Progenitor cell of endocrine pancreas (in vitro differentiated cells): ENCODE measurements around the gene TPRG1. TPM values are rescaled to one million over a fixed set of nuclear protein-coding genes. Genes with fewer than 3 reads are reported as not detected.

ENCODE experiments used
- DNase-seq: peaks from one replicate; pipeline ENCODE4 v3.0.0; 2021; ENCODE audit warnings: low spot score; ENCODE audit not compliant: unreplicated experiment
- H3K27ac Mint-ChIP-seq: 2 replicates; pipeline ENCODE4 v1.8.0; 2021; ENCODE audit warnings: mild to moderate bottlenecking, moderate library complexity, mixed read lengths
- H3K27me3 Mint-ChIP-seq: 2 replicates; pipeline ENCODE4 v1.8.0; 2021; ENCODE audit warnings: mixed read lengths
- H3K36me3 Mint-ChIP-seq: 2 replicates; pipeline ENCODE4 v1.8.0; 2022; ENCODE audit warnings: mixed read lengths; ENCODE audit not compliant: insufficient read depth
- H3K4me1 Mint-ChIP-seq: 2 replicates; pipeline ENCODE4 v1.8.0; 2021; ENCODE audit warnings: low read depth, mixed read lengths
- H3K4me3 Mint-ChIP-seq: 2 replicates; pipeline ENCODE4 v1.8.0; 2021; ENCODE audit warnings: low read depth, mild to moderate bottlenecking, moderate library complexity, mixed read lengths
- H3K9me3 Mint-ChIP-seq: 2 replicates; pipeline ENCODE4 v1.8.0; 2021; ENCODE audit warnings: low read depth, mixed read lengths
- total RNA-seq: library from RNA; stranded (reverse); gene quantifications from 2 replicates; pipeline ENCODE4 v1.2.1, GENCODE V29; 2021
- TF ChIP-seq, protein P1 (sequence below): fragments of 200-600 bp; sonication (generic); IDR thresholded peaks from one replicate; pipeline ENCODE4 v1.5.0; 2021; ENCODE audit warnings: antibody characterized with exemption, mild to moderate bottlenecking; ENCODE audit not compliant: unreplicated experiment

TPRG1 gene
- total RNA-seq, 1 donor from 2014 or later = 2.3 TPM

DNA sequence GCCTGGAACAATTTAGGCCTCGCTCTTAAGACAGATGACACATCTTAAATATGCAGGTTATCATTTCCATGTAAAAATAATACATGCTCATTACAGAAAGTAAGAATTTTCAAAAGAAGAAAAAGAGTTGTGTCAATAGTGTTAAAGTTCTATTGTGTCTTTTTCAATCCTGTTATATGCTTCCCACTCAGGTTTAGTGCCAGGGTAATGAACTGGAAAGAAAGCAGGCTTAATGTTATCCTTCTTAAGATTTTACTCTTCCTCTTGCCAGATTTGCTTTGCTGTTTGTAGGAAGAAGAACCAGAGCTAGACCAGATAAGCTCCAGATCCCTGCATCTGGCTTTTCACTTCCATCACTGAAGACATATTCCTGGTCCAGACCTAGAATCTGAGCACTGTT, 128.6 kb downstream of the TPRG1 start:
- TF ChIP-seq, protein P1, sequence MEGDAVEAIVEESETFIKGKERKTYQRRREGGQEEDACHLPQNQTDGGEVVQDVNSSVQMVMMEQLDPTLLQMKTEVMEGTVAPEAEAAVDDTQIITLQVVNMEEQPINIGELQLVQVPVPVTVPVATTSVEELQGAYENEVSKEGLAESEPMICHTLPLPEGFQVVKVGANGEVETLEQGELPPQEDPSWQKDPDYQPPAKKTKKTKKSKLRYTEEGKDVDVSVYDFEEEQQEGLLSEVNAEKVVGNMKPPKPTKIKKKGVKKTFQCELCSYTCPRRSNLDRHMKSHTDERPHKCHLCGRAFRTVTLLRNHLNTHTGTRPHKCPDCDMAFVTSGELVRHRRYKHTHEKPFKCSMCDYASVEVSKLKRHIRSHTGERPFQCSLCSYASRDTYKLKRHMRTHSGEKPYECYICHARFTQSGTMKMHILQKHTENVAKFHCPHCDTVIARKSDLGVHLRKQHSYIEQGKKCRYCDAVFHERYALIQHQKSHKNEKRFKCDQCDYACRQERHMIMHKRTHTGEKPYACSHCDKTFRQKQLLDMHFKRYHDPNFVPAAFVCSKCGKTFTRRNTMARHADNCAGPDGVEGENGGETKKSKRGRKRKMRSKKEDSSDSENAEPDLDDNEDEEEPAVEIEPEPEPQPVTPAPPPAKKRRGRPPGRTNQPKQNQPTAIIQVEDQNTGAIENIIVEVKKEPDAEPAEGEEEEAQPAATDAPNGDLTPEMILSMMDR = no peak
- Mint-ChIP-seq H3K27me3 (no peaks in the 10 kb centered on the region), H3K36me3 (no peaks in the 10 kb centered on the region), H3K4me3 (no peak overlapping the region), H3K27ac (no peak overlapping the region), H3K4me1 (peaks cover 18% of the 10 kb centered on the region), H3K9me3 (no peaks in the 10 kb centered on the region)
- DNase-seq = no peak

DNA sequence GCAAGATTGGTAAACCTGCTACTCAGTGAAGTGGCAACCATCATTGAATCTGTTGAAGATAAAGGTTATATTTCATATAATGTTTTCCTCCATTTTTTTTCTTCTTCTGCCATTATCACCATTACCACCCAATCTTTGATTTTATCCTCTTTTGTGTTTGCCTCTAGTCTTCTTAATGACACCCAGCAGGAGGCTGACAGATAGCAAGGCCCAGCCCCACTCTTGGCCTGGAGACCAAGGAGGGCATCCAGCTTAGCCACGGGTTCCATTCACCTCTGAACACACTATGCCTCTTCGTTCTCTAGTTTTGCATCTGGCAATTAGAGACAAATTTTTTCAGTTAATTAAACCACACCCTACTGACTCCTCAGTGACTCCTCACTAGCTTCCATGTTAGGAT, 129.7 kb downstream of the TPRG1 start:
- Mint-ChIP-seq H3K27me3 (no peaks in the 10 kb centered on the region), H3K27ac (no peak overlapping the region), H3K4me1 (peaks cover 20% of the 10 kb centered on the region), H3K9me3 (no peaks in the 10 kb centered on the region), H3K36me3 (no peaks in the 10 kb centered on the region), H3K4me3 (no peak overlapping the region)
- DNase-seq = no peak
- TF ChIP-seq, protein P1 = no peak

DNA sequence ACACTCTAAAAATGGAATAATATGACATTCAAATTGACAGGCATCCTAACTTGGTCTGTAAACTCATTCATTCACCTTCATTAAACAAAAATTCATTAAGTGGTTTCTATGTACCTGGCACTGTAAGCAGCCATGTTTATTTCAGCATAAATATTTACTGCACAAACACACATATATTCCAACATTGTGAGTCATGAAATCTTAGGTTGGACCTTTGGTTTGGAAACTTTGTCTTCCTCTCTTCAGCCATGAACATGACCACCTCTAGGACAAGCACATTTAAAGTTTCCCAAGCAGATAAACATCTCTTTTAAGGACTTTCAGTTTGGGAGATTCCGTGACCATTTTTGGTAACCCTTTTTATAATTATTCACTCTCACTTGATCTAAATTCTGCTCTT, 131.8 kb downstream of the TPRG1 start:
- no peaks in the 10 kb centered on the region for H3K9me3 Mint-ChIP-seq
- H3K4me1 Mint-ChIP-seq = peaks cover 20% of the 10 kb centered on the region
- H3K27me3 Mint-ChIP-seq = no peaks in the 10 kb centered on the region
- TF ChIP-seq, protein P1 = no peak
- H3K4me3 Mint-ChIP-seq = no peak overlapping the region
- H3K36me3 Mint-ChIP-seq = no peaks in the 10 kb centered on the region
- H3K27ac Mint-ChIP-seq = no peak overlapping the region
- no peak for DNase-seq

DNA sequence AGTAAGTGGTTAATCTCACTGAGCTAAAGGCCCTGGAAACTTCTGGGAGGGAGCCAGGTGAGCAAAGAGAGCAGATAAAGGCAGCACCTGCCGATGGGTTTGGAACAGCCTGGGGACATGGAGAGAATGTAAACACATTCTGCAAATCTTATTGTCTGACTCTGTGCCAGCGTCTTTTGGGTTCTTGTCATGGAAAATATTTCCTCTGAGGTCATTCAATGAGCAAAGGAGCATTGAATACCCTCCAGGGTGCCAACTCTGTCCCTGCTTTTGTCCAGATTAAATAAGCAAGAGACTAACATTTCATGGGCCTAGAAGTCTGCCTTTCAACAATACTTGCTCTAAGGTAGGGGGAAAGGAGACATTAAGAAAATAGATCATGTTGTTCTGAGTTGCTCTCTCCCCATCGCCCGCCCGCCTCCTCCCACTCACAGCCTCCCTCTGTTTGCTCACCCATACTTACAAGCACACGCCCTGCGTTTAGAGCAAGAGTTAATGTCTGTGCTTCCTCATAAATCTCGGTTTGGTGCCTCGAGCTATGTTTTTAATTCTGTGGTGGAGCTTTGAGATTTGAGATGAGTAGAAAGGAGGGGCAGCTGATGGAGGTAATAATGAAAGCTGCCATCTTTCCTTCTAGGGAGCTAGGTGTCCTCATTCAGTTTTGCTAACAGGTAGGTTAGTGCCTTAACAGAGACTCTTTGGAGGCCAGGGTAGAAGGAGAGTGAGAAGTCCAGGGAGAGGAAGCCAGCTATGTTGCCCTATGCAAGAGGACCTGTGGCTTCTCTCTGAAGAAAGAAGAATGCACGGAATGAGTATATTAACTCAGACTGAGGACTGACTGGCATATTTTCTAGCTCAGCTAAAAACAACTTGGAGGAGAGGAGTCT, 132.9 kb downstream of the TPRG1 start:
- Mint-ChIP-seq H3K9me3 (no peaks in the 10 kb centered on the region), H3K36me3 (no peaks in the 10 kb centered on the region), H3K4me3 (no peak overlapping the region), H3K27ac (peak overlapping the region; percentile 33), H3K4me1 (peaks cover 20% of the 10 kb centered on the region), H3K27me3 (no peaks in the 10 kb centered on the region)
- DNase-seq = no peak
- TF ChIP-seq, protein P1 = no peak

DNA sequence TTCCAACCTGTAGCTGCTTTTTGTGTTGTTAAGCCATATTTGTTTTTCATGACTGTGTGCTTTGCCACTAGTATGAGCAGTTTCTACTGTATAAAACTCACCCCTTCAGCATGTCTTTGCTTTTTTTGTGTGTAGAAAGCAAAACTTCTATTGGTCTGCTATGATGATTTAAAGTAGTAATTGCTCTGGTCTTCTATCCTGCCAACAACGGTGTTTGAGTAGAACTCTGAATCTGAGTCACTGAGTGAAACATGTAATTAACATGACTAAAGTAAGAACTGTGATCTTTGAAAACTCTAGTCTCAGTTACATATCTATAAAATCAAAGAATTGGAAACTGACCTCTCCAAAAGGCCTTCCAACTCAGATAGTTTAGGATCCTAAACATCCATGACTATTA, 133.6 kb downstream of the TPRG1 start:
- Mint-ChIP-seq H3K27me3 (no peaks in the 10 kb centered on the region), H3K4me1 (peaks cover 20% of the 10 kb centered on the region), H3K36me3 (no peaks in the 10 kb centered on the region), H3K4me3 (no peak overlapping the region), H3K9me3 (no peaks in the 10 kb centered on the region), H3K27ac (no peak overlapping the region)
- DNase-seq = no peak
- TF ChIP-seq, protein P1 = no peak
